SK-N-SH treated with all-trans-retinoic acid at 6 μM for 48 hours (cell line): ENCODE measurements around the gene BUB1.
"Not testable (repeated sequence)": the region's sequence is repeated elsewhere in the genome, so short reads cannot be mapped to it uniquely, and the experiment has no call there.

Experiments used
- CREB5 ChIP-seq: fragments of 250-450 bp; sonication (Bioruptor Pico); IDR thresholded peaks from 2 replicates; pipeline ENCODE4 v1.5.1; 2020; ENCODE audit warnings: low read depth, mild to moderate bottlenecking, moderate library complexity
- TF ChIP-seq, protein P1 (sequence below): fragments of 250-450 bp; sonication (Bioruptor Pico); IDR thresholded peaks from 2 replicates; pipeline ENCODE4 v1.8.0; 2020; ENCODE audit warnings: mild to moderate bottlenecking, moderate library complexity, borderline replicate concordance

DNA sequence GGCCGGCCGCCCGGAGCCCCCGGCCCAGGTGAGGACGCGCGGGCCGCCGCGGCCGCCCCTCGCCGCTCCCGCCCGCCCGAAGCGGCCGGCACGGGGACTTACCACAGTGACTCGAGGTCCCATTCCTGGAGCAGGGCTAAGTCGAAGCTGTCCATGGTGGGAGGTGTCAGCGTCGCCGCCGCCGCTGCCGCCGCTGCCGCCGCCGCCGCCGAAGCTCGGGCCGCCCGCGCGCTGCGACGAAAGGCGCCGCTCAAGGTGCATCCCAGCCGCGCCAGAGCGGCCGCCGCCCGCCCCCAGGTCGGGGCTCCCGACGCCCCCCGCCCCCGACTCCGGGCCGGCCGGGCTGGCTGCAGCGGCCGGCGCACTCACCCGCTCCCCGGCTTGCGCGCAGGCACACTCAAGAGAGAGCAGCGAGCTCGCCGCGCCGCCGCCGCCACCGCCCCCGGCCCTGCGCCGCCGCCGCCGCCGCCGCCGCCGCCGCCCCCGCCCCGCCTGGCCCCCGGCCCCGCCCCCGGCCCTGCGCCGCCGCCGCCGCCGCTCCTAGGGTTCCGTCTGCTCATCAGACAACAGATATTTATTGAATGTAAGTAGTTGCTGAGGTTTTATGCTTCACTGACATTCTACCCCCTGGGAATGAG lies 67.1 kb downstream of the BUB1 start:
- TF ChIP-seq, protein P1, sequence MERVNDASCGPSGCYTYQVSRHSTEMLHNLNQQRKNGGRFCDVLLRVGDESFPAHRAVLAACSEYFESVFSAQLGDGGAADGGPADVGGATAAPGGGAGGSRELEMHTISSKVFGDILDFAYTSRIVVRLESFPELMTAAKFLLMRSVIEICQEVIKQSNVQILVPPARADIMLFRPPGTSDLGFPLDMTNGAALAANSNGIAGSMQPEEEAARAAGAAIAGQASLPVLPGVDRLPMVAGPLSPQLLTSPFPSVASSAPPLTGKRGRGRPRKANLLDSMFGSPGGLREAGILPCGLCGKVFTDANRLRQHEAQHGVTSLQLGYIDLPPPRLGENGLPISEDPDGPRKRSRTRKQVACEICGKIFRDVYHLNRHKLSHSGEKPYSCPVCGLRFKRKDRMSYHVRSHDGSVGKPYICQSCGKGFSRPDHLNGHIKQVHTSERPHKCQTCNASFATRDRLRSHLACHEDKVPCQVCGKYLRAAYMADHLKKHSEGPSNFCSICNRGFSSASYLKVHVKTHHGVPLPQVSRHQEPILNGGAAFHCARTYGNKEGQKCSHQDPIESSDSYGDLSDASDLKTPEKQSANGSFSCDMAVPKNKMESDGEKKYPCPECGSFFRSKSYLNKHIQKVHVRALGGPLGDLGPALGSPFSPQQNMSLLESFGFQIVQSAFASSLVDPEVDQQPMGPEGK (CRISPR knock-in tag) = not testable (repeated sequence)
- TF ChIP-seq CREB5 (CRISPR knock-in tag) = not testable (repeated sequence)
